Measurements from ENCODE around the gene ESYT1. TPM values are rescaled to one million over a fixed set of nuclear protein-coding genes. Genes with fewer than 3 reads are reported as not detected.
A peak's percentile ranks its signal among the peaks of the same experiment; 100 is the strongest.

The ESYT1 gene
- total and polyA plus RNA-seq, 9 of the 15 experiments (the other 6 are each of a cell fraction or from before 2014, with no cell fraction given) = 132 to 420 (median 164) TPM

DNA sequence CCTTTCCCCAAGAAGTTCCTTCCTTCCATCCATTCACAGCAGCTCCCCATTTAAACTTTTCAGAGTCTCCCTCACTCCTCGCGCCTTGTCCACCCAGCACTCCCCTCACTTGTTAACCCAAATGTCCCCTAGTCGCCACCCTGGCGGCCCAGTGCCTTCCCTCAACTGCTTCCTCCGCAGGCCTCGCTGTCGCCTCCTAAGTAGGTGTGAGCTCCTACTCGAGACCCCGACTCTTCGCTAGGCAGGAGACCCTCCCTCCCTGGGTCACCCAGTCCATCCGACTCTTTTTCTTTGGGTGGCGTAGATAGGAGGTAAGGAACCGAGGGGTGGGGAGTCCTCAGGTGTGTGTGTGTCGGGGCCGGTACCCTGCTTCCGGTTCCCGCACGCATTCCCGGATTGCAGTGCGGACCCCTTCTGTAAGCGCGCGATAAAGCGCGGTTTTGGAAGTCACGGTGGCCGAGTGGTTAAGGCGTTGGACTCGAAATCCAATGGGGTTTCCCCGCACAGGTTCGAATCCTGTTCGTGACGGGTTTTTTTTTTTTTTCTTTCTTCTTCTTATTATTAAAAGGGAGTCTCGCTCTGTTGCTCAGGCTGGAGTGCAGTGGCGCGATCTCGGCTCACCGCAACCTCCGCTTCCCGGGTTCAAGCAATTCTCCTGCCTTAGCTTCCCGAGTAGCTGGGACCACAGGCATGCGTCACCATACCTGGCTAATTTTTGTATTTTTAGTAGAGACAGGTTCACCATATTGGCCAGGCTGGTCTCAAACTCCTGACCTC, 62.0 kb downstream of the ESYT1 start (continued):
- TF ChIP-seq, protein P1, sequence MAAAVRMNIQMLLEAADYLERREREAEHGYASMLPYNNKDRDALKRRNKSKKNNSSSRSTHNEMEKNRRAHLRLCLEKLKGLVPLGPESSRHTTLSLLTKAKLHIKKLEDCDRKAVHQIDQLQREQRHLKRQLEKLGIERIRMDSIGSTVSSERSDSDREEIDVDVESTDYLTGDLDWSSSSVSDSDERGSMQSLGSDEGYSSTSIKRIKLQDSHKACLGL (CRISPR knock-in tag; IDR thresholded peaks at IDR 0.05; ENCODE audit: borderline replicate concordance, poor library complexity, severe bottlenecking) = no peak
- TF ChIP-seq, protein P2, sequence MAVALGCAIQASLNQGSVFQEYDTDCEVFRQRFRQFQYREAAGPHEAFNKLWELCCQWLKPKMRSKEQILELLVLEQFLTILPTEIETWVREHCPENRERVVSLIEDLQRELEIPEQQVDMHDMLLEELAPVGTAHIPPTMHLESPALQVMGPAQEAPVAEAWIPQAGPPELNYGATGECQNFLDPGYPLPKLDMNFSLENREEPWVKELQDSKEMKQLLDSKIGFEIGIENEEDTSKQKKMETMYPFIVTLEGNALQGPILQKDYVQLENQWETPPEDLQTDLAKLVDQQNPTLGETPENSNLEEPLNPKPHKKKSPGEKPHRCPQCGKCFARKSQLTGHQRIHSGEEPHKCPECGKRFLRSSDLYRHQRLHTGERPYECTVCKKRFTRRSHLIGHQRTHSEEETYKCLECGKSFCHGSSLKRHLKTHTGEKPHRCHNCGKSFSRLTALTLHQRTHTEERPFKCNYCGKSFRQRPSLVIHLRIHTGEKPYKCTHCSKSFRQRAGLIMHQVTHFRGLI (CRISPR knock-in tag; IDR thresholded peaks at IDR 0.05) = no peak
- TF ChIP-seq ETV5 (CRISPR knock-in tag; IDR thresholded peaks at IDR 0.05; ENCODE audit: low read depth) (peak; percentile 92), TEAD4 (IDR thresholded peaks at IDR 0.05; ENCODE audit: low read length) (peak; percentile 87), TEAD4 (CRISPR knock-in tag; IDR thresholded peaks at IDR 0.05; ENCODE audit: borderline replicate concordance) (no peak), ZNF184 (CRISPR knock-in tag; IDR thresholded peaks at IDR 0.05) (no peak), MIER1 (IDR thresholded peaks at IDR 0.05; ENCODE audit: low read depth) (peak; percentile 11; the same call in 1 of the 2 replicates), SOX6 (IDR thresholded peaks at IDR 0.05) (peak; percentile 45; the same call in 1 of the 2 replicates), TBP (optimal IDR thresholded peaks at IDR 0.05; ENCODE audit: low read depth, low read length) (peak; percentile 99), NFIC (IDR thresholded peaks at IDR 0.05) (peak; percentile 56), TAF15 (IDR thresholded peaks at IDR 0.05; ENCODE audit: low read depth, low read length) (no peak), MYBL2 (IDR thresholded peaks at IDR 0.05; ENCODE audit: low read depth) (no peak), MYBL2 (CRISPR knock-in tag; IDR thresholded peaks at IDR 0.05; ENCODE audit: borderline replicate concordance) (no peak), TGIF2 (CRISPR knock-in tag; IDR thresholded peaks at IDR 0.05) (no peak)
- TF ChIP-seq, protein P3, sequence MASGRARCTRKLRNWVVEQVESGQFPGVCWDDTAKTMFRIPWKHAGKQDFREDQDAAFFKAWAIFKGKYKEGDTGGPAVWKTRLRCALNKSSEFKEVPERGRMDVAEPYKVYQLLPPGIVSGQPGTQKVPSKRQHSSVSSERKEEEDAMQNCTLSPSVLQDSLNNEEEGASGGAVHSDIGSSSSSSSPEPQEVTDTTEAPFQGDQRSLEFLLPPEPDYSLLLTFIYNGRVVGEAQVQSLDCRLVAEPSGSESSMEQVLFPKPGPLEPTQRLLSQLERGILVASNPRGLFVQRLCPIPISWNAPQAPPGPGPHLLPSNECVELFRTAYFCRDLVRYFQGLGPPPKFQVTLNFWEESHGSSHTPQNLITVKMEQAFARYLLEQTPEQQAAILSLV (tag; IDR thresholded peaks at IDR 0.05) = no peak
- TF ChIP-seq, protein P4, sequence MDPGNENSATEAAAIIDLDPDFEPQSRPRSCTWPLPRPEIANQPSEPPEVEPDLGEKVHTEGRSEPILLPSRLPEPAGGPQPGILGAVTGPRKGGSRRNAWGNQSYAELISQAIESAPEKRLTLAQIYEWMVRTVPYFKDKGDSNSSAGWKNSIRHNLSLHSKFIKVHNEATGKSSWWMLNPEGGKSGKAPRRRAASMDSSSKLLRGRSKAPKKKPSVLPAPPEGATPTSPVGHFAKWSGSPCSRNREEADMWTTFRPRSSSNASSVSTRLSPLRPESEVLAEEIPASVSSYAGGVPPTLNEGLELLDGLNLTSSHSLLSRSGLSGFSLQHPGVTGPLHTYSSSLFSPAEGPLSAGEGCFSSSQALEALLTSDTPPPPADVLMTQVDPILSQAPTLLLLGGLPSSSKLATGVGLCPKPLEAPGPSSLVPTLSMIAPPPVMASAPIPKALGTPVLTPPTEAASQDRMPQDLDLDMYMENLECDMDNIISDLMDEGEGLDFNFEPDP (CRISPR knock-in tag; IDR thresholded peaks at IDR 0.05) = peak; percentile 44; the same call in 1 of the 2 replicates
- TF ChIP-seq, protein P5, sequence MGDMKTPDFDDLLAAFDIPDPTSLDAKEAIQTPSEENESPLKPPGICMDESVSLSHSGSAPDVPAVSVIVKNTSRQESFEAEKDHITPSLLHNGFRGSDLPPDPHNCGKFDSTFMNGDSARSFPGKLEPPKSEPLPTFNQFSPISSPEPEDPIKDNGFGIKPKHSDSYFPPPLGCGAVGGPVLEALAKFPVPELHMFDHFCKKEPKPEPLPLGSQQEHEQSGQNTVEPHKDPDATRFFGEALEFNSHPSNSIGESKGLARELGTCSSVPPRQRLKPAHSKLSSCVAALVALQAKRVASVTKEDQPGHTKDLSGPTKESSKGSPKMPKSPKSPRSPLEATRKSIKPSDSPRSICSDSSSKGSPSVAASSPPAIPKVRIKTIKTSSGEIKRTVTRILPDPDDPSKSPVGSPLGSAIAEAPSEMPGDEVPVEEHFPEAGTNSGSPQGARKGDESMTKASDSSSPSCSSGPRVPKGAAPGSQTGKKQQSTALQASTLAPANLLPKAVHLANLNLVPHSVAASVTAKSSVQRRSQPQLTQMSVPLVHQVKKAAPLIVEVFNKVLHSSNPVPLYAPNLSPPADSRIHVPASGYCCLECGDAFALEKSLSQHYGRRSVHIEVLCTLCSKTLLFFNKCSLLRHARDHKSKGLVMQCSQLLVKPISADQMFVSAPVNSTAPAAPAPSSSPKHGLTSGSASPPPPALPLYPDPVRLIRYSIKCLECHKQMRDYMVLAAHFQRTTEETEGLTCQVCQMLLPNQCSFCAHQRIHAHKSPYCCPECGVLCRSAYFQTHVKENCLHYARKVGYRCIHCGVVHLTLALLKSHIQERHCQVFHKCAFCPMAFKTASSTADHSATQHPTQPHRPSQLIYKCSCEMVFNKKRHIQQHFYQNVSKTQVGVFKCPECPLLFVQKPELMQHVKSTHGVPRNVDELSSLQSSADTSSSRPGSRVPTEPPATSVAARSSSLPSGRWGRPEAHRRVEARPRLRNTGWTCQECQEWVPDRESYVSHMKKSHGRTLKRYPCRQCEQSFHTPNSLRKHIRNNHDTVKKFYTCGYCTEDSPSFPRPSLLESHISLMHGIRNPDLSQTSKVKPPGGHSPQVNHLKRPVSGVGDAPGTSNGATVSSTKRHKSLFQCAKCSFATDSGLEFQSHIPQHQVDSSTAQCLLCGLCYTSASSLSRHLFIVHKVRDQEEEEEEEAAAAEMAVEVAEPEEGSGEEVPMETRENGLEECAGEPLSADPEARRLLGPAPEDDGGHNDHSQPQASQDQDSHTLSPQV (IDR thresholded peaks at IDR 0.05) = peak; percentile 11; the same call in 1 of the 2 replicates
- TF ChIP-seq, protein P6, sequence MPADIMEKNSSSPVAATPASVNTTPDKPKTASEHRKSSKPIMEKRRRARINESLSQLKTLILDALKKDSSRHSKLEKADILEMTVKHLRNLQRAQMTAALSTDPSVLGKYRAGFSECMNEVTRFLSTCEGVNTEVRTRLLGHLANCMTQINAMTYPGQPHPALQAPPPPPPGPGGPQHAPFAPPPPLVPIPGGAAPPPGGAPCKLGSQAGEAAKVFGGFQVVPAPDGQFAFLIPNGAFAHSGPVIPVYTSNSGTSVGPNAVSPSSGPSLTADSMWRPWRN (IDR thresholded peaks at IDR 0.05; ENCODE audit: low read depth) = peak; percentile 50; the same call in 1 of the 2 replicates

Measured in K562 (cell line).